Smooth muscle cell of trachea (primary cell): ENCODE data around the gene OR4D9. TPM values are rescaled to one million over a fixed set of nuclear protein-coding genes. Genes with fewer than 3 reads are reported as not detected.

Experiments used
- total RNA-seq: library from RNA; depleted of rRNA; stranded (reverse); fragments of >200 nt; gene quantifications from 2 replicates; pipeline ENCODE4 v1.2.1, GENCODE V29; 2014

Gene OR4D9
- not detected in 2 replicates for total RNA-seq

GRCh38 chr11:59510941-59511589 is at the start of gene OR4D9:
OR4D9 (plus strand) TSS chr11:59511539; CDS start chr11:59514913, 3,374 bp downstream.

GRCh38 chr11:59473015-59473414 is 38.3 kb upstream of the OR4D9 start, which contains the start of gene OR4D10:
OR4D10 (plus strand) TSS chr11:59473315; CDS start chr11:59477430, 4,115 bp downstream.

GRCh38 chr11:59503276-59503675 is 8.1 kb upstream of the OR4D9 start, which contains the start of gene OR4D11:
OR4D11 (plus strand) TSS chr11:59503576; CDS start chr11:59503576, 0 bp downstream.

Other genes starting within 250 kb of the OR4D9 start
- gene OR5AN1, start 152.6 kb upstream of the OR4D9 start, total RNA-seq = not detected in 2 replicates
- gene OR5A2, start 85.1 kb upstream of the OR4D9 start, total RNA-seq = not detected in 2 replicates
- not detected in 2 replicates for gene OR5A1, start 75.1 kb upstream of the OR4D9 start, total RNA-seq
- not detected in 2 replicates for gene OR4D6, start 54.6 kb upstream of the OR4D9 start, total RNA-seq
- gene OR4D10, start 38.2 kb upstream of the OR4D9 start, total RNA-seq = not detected in 2 replicates
- gene OR4D11, start 8.0 kb upstream of the OR4D9 start, total RNA-seq = not detected in 2 replicates
- gene OSBP, start 104.2 kb downstream of the OR4D9 start, total RNA-seq = 34.4 and 50.2 TPM in 2 replicates
- 8.4 and 11.6 TPM in 2 replicates for gene PATL1, start 157.5 kb downstream of the OR4D9 start, total RNA-seq
- gene OR10V1, start 202.3 kb downstream of the OR4D9 start, total RNA-seq = not detected in 2 replicates
- gene STX3, start 243.8 kb downstream of the OR4D9 start, total RNA-seq = 19.0 and 20.2 TPM in 2 replicates